NK-92 (cell line): Measurements from ENCODE around the gene UPK3BL1.
"Not testable (repeated sequence)": the region's sequence is repeated elsewhere in the genome, so short reads cannot be mapped to it uniquely, and the experiment has no call there.

Source experiments
- DNase-seq: peaks from one replicate; lab custom pipeline; 2025; ENCODE audit not compliant: unreplicated experiment; lab: John Stamatoyannopoulos, UW

The UPK3BL1 gene

DNA sequence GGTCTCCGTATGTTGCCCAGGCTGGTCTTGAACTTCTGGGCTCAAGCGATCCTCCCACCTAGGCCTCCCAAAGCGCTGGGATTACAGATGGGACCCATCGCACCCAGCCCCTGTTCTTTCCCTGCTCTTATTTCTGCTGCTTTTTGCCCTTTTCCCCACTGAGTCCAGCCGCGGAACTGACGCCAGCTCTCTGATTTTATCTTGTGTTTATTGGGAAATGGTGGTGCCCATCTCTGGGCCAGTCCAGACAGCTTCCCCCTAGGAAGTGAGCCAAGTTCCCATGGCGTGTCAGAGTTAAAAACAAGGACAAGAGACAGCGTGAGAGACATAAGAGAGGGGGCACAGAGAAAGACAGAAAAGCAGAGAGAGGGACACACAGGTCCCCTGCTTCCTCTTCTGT, 12.0 kb downstream of the UPK3BL1 start:
- not testable (repeated sequence) for DNase-seq

DNA sequence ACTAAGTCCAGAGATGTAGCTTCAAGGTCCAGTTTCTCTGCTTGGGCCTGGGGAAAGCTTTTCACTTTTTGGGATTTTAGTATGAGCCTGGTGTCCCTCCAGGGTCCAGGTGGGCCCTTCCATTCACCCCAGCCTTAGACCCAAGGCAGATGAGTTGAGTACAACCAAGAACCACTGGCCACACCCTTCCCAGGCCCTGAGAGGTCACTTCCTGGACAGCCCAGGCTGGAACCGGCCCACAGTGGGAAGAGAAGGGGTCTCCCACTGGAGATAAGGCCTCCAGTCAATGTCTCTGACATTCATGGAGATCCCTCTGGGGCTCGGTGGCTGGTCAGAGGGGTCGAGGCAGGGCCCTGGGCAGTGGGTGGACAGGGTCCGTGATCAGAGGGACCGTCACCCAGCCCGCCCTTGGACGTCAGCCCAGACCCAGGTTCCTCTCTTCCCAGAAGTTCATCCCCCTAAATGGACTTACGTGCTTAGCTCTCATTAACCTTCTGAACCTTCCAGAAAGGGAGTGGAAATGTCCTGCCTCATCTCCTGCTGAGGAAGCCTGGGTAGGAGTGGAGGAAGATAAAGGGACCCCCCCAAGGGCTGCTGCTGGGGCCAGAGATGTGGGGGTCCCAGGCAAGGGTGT, 15.2 kb downstream of the UPK3BL1 start:
- DNase-seq = not testable (repeated sequence)

DNA sequence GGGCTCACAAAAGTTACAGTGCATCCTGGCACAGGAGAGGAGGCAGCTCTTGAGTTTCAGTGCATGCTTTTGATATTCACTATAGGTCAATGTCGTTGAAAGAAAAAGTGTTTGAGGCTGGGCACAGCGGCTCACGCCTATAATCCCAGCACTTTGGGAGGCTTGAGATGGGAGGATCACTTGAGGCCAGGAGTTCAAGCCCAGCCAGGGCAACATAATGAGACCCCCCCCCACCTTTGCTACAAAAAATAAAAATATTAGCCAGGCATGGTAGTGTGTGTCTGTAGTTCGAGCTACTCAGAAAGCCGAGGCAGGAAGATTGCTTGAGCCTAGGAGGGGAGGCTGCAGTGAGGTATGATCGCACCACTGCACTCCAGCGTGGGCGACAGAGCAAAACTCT, 24.5 kb downstream of the UPK3BL1 start:
- DNase-seq = not testable (repeated sequence)

DNA sequence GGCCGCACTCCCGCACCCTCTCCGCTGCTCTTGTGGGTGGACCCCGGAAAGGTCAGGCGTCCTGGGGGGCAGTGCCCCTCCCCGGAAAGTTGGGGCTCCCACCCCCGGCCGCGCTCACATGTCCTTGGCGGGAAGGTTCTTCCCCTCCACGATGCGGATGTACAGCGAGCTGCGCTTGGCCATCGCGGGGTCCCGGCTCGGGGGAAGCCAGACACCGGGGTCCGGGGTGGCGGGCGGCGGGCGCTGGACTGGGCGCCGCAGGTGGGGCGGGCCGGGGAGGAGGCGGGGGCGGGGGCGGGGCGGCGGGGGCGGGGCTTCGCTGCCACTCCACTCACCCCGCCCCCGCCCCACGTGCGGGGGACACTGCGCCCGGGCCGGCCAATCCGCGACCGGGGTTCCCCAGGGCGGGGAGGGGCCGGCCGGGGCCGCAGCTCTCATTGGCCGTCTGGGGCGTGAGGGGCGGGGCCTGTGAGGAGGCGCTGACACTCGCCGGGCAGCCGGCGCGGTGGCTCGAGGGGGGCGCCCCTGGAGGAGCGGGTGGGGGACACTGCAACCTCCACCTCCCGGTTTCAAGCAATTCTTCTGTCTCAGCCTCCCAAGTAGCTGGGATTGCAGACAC, 26.0 kb downstream of the UPK3BL1 start, which contains the start of gene RASA4:
Gene RASA4, minus strand, starts transcription at position 250 of the 619 bp plus-strand sequence. Its CDS starts 67 bp downstream, at position 183.
- DNase-seq = not testable (repeated sequence)

DNA sequence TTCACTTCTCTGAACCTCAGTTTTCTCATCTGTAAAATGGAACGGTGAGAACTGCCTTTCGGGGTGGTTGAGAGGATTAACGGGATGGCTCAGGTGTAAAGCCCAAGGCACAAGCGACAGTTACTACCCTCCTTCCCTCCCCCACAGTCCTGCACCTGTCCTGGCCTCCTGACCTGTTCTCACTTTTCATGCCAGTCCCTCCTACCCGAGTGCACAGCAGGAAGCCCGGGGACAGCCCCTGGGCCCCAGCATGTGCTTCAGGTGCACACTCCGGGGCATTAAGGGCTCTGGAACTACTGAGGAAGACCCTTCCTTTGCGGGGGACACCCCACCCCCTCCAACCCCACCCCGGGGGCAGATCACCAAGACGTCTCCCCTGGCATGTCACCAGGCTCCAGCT, 26.7 kb downstream of the UPK3BL1 start:
- not testable (repeated sequence) for DNase-seq

DNA sequence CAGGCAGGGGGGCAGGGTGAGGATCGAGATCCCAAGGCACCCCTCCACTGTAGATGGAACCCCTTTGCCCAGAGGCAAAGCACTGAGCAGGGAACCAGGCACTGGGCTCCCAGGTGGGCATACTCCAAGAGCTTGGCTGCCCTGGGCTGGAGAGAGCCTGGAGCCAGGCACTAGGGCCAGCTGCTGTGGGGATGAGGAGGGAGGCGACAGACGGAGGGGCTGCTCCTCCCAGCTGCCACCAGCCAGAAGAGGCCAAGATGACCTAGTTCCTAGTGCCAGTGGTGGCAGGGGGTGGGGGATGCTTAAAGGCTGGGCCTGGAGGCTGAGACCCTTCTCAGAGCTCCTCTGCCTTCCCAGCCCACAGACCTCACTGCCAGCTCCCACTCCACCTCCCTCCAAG, 27.7 kb downstream of the UPK3BL1 start:
- DNase-seq = not testable (repeated sequence)

DNA sequence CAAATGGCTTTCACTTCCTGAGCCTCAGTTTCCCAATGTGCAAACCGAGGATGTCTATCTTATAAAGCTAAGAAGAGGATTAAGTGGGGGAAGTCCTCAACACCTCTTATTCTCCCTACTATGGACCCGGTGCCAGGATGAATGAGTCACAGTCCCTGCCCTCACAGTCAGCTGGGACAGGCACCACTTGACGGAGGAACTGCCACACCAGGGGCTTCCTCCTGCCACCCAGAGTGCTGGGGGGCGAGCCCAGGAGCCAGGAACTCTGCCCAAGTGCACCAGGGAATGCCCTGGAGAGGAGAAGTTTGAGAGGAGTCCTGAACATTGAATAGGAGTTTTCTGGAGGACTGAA, 28.3 kb downstream of the UPK3BL1 start:
- not testable (repeated sequence) for DNase-seq

DNA sequence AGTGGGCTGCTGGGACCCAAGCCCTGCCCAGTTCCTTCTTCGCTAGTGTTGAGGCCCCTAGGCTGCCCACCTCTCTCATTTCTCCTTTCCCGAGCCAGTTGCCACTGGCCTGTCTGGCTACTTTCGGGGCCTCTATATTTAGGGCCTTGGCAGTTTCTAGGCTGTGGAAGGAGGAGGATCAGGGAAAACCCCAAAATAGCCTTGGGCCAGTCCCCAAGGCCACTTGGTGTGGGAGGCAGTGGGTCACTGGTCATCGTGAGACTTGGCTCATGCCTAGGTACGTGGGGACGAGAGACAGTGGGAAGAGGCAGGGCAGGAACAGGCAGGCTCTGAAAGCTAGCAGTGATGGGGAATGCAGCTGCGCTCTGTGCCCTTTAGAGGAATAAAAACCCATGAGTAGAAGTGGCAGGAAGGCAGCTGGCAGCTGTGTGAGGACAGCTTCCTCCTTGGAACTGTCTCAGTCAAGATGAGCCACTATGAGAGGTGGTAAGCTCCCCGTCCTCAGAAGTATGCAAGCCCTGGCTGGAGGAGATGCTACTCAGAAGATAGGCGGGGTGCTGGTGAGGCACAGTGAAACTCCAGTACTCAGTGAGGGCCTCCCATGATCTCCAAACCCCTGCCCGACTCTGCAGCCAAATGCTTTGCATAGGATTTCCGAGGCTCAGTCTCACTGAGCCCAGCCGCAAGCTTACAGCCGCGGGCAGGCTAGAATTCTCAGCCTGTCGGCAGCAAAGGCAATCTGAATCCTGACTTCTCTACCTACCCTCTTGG, 28.8 kb downstream of the UPK3BL1 start:
- not testable (repeated sequence) for DNase-seq

DNA sequence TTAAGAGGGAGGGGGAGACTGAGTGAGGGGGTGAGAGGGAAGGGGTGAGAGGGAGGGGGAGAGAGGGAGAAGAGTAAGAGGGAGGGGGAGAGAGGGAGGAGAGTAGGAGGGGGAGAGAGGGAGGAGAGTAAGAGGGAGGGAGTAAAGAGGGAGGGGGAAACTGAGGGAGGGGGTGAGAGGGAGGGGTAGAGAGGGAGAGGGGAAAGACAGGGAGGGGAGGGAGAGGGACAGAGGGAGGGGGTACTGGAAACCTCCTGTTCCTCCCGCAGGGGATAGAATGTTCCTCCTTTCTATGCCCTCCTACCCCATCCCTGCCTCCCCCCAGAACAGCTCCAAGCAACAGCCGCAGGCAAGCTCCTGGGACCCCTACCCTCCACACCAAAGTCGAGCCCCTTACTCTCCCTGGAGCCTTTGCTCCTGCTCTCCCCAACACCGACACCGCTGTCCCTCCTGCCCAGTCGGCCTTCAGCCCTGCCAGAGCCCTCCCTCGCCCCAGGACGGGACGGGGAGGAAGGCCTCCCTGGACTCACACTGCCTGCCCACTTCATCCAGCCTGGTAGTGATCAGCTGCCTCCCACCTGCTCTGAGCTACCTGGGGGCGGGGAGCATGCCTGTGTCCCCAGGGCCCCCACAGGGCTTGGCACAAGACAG, 30.8 kb downstream of the UPK3BL1 start:
- not testable (repeated sequence) for DNase-seq

DNA sequence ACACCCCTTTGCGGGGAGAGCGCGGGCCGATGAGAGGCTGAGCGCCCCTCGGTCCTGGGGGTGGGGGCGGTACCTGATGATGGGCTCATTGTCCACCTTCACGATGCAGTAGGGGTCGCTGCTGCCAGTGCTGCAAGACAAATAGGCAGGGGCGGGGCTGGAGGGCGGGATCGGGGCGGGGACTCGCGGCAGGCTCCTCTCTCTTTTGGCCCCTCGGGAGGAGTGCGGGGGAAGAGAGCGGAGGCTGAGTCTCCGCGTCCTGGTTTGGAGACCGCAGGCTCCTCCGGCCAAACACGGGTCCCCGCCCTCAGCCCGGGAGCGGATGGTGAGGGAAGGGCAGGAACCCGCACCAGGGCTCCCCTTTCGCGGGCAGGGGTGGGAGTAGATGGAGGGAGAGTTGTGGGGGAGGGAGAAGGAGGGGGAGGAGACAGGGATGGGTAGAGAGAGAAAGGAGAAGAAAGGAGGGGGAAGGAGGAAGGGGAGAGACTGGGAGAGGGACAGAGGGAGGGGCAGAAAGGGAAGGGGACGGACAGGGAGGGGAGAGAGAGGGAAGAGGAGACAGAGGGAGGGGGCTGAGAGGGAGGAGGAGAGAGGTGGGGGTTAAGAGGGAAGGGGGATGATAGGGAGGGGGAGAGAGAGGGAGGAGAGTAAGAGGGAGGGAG, 31.4 kb downstream of the UPK3BL1 start:
- not testable (repeated sequence) for DNase-seq

DNA sequence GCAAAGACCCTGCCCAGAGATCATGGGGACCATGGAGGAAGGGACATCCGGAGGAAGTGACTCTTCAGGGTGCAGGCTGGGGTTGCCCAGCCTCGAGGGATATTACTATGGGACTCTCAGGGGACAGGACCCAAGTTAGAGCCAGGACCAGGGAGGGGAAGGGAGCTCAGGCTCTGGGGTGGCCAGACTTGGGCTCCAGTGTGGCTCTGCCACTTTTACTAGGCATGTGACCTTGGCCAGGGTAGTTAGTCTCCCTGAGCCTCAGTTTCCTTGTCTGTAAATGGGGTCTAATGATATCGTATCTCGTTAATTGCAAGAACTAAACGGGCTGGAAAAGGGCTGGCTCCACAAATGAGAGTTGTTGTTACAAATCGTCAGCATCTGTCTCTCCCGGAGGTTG, 32.1 kb downstream of the UPK3BL1 start:
- DNase-seq = not testable (repeated sequence)

DNA sequence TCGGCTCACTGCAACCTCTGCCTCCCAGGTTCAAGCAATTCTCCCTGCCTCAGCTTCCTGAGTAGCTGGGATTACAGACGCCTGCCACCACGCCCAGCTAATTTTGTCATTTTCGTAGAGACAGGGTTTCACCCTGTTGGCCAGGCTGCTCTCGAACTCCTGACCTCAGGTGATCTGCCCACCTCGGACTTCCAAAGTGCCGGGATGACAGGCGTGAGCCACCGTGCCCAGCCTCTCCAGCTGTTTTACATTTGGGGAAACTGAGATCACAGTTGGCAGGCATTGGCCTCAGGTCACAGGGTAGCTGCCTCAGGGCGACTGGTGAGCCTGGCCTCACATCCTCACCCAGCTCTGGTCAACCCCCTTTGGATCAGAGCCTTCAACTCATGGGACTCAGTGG, 32.9 kb downstream of the UPK3BL1 start:
- DNase-seq = not testable (repeated sequence)

DNA sequence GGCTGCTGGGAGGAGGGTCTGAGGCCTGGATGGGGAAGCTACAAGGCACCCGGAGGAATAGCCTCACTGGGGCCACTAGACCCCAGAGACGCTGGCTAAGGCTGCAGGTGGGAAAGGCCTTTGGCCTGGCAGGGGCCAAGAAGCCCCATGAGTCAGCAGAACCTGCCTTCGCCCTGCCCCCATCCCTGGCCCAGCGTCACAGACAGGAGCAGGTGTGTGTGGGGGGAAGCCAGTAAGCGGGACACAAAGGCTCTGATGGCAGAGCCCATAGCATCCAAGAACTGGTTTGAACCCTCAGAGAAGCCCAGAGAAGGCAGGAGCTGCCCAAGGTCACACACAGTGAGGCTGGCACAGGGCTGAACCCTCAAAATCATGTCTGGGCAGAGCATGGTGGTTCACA, 35.7 kb downstream of the UPK3BL1 start:
- not testable (repeated sequence) for DNase-seq

DNA sequence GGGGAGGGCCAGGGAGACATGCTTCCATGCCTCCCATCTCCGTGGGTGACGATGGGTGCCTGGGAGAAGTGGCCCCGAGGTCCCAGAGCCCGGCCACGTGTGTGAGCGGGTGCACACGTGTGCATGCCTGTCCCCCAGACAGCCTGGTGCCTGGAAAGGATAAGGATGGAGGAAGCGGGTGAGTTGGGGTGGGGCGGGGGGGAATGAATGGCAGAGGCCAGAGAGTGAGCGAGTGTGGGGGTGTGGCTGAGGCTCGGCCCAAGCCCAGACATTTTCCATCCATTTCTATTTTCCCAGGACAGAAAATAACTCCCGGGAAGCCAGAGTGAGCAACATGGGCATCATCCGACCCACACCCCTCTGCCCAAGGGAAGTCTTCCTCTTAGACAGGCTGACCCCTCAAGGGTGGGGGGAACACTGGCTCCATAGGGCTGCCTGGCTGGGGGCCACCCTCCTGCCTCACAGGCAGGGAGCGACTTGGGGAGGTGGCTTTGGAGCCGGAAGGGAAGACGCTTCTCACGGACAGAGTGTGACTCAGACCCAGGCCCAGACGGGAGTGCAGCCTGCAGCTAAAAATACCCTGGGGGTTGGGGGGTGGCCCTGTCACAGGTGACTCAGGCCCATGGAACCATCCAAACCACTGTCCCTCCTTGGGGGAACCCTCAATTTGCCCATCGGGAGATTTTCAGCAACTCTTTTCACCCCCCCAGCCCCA, 38.0 kb downstream of the UPK3BL1 start:
- DNase-seq = not testable (repeated sequence)

DNA sequence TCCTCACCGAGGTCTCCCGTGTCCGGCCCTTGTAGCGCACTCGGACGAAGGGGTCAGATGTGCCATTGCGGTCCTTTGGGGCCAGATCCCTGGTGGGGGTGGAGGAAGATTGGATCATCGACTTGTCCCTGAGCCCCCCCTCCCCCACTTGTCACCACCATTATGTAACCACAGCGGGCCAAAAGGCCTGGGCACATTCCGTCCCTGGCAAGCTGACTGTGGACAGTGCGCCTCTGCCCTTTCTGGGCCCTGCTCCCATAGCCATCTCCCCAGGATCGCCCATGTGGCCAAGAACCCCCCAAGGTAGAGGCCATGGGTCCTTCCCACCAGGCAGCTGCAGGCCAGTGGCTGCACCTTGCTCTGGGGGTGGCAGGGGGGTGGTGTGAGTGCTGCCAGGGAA, 40.3 kb downstream of the UPK3BL1 start:
- not testable (repeated sequence) for DNase-seq

DNA sequence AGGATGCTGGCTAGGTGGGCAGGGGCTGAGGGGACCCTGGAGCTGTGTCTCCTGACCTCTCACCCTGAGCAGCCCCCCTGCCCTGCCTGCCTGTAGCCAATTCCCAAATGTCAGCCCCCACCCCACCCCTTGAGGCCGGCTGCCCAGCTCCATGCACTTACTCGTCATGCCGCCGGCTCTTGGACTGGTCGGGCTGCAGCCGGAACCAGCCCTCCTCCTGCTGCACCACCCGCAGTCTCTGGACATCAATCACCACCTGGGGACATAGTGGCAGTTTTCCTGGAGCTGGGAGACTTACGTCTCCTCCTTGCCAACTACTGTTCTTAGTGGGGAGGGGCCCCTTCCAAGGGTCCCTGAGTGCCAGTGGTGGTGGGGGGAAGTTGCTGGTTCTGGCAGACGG, 42.9 kb downstream of the UPK3BL1 start:
- DNase-seq = not testable (repeated sequence)

DNA sequence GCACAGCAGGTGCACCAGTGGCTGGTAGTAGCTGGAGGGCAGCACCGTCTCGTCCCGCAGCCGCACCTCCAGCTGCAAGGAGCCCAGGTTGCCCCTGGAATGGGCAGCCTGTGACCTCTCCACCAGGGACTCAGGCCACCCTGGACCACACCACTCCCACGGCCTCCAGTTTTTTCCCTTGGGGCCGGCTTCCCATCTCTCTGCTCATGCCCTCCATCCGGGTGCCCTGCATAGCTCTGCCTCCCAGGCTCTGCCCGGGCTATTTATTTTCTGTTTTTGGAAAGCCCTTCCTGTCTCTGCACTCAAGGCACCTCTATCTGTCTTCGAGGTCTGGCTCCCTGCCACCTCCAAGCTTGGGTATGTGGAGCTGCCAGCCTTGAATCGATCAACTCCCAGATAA, 46.6 kb downstream of the UPK3BL1 start:
- DNase-seq = not testable (repeated sequence)

DNA sequence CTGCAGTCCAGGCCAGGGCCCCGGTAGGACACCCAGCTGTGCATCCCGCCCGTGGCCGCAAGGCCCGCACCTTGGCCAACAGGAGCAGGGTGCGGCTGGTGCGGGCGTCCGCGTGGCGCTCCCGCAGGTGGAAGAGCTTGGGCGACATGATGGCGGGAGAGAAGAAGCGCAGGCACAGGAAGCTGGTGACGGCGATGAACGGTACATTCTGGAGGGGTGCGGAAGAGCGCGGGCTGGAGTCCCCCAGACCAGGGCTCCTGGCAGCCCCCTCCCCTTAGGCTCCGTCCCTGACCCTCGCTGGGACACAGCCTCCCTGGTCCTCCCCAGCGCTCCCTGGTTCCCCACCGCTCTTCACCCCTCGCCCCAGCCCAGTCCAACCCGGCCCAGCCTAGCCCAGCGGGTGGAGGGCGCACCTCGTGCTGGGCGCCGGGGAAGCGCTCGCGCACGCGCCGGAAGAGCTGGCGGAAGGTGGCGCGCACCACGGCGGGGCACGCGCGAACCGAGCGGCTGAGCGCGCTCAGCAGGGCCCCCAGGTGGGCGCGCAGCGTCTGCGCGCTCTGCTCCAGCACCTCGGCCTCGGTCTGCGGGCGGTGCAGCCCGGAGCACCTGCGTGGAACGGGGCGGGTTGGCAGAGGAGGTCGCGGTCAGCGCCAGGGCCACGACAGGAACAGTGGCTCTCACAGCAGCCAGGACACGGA, 48.8 kb downstream of the UPK3BL1 start:
- DNase-seq = not testable (repeated sequence)

DNA sequence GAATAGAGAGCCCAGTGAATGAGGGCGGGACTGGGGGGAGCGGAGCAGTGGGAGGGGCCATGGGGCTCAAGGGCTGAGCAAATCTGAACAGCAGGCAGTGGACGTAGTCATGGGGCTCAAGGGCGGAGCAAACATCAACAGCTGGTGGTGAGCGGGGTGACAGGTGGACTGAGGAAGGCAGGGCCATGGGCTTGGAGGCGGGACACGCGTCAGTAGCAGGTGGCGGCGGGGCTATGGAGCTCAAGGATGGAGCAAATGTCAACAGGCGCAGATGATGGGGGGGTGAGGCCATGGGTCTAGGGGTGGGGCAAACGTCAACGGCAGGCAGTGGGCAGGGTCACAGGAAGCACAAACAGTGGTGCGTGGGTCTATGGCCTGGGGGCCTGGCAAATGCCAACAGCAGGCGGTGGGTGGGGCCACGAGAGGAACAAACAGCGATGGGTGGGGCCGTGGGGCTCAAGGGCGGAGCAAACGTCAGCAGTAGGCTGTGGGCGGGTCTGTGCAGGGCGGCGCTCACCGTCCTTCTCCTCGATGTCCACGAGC, 50.0 kb downstream of the UPK3BL1 start:
- DNase-seq = not testable (repeated sequence)
